Muscle layer of duodenum (tissue), 2 donors: ENCODE measurements around the gene CTBP1.

Experiments
- H3K27ac ChIP-seq: one replicate; pipeline ENCODE4 v1.7.0; 2013; ENCODE audit warnings: mild to moderate bottlenecking, low read length
- H3K27me3 ChIP-seq: one replicate; pipeline ENCODE4 v1.7.0; 2013; ENCODE audit warnings: low read depth, mild to moderate bottlenecking, control low read depth, low read length
- H3K36me3 ChIP-seq, 2 donors: one replicate each; pipeline ENCODE4 v1.7.0; 2013; ENCODE audit warnings: low read length in 2 of 2, control low read depth in 1 of 2, mild to moderate bottlenecking in 1 of 2; ENCODE audit not compliant: insufficient read depth in 2 of 2, control insufficient read depth in 1 of 2
- H3K4me1 ChIP-seq, 2 donors: one replicate each; pipeline ENCODE4 v1.7.0; 2013; ENCODE audit warnings: low read length in 2 of 2, mild to moderate bottlenecking in 2 of 2, control low read depth in 1 of 2, moderate library complexity in 1 of 2; ENCODE audit not compliant: insufficient read depth in 2 of 2, control insufficient read depth in 1 of 2
- H3K4me3 ChIP-seq, 2 donors: one replicate each; pipeline ENCODE4 v1.7.0; 2013; ENCODE audit warnings: low read length in 2 of 2, low read depth in 1 of 2, mild to moderate bottlenecking in 1 of 2
- H3K9me3 ChIP-seq, 2 donors: one replicate each; pipeline ENCODE4 v1.7.0; 2013; ENCODE audit warnings: low read length in 2 of 2, control low read depth in 1 of 2, mild to moderate bottlenecking in 1 of 2; ENCODE audit not compliant: control insufficient read depth in 1 of 2
- donor health status: healthy.

The CTBP1 gene

DNA sequence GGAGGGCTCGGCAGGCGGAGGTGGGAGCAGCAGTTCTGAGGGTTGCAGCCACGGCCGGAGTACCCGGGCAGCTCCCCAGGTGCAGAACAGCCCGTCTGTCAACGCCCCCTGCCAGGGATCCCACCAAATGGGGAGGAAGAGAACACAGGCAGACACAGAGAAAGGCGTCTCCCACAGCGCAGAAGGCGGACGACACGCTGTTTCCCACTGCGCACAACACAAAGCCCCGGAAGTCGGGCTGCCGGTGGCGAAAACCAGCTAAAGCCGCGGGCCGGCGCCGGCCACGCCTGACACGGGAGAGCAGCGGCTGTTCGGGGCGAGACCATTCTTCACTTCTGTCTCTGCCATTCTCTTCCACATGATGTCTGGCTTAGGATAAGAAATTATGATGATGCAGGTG, 31.6 kb downstream of the CTBP1 start:
- Histone ChIP-seq H3K4me3 (no peak overlapping the region), H3K27me3 (no peaks in the 10 kb centered on the region), H3K9me3 (no peaks in the 10 kb centered on the region), H3K36me3 (peaks cover 15 to 64% of the 10 kb centered on the region in 2 donors), H3K27ac (no peak overlapping the region), H3K4me1 (peaks cover 0 to 23% of the 10 kb centered on the region in 2 donors)

GRCh38 chr4:1216869-1217294, 32.0 kb downstream of the CTBP1 start:
- no peaks in the 10 kb centered on the region for H3K27me3 ChIP-seq
- no peak overlapping the region for H3K27ac ChIP-seq
- peaks cover 0 to 28% of the 10 kb centered on the region in 2 donors for H3K4me1 ChIP-seq
- H3K9me3 ChIP-seq: no peaks in the 10 kb centered on the region
- H3K4me3 ChIP-seq: no peak overlapping the region
- peaks cover 15 to 63% of the 10 kb centered on the region in 2 donors for H3K36me3 ChIP-seq

- Histone ChIP-seq H3K4me1 (peaks cover 0 to 34% of the 10 kb centered on the region in 2 donors), H3K4me3 (no peak overlapping the region), H3K27ac (no peak overlapping the region), H3K36me3 (peaks cover 12 to 57% of the 10 kb centered on the region in 2 donors), H3K27me3 (no peaks in the 10 kb centered on the region), H3K9me3 (no peaks in the 10 kb centered on the region)
These were observed 32.8 kb downstream of the CTBP1 start for GRCh38 chr4:1216076-1216614.

GRCh38 chr4:1215141-1216075, 33.5 kb downstream of the CTBP1 start:
- Histone ChIP-seq H3K27ac (no peak overlapping the region), H3K27me3 (no peaks in the 10 kb centered on the region), H3K9me3 (no peaks in the 10 kb centered on the region), H3K36me3 (peaks cover 12 to 53% of the 10 kb centered on the region in 2 donors), H3K4me1 (peaks cover 0 to 42% of the 10 kb centered on the region in 2 donors), H3K4me3 (no peak overlapping the region)

GRCh38 chr4:1214101-1215095, 34.5 kb downstream of the CTBP1 start:
- Histone ChIP-seq H3K27ac (no peak overlapping the region), H3K36me3 (peaks cover 12 to 53% of the 10 kb centered on the region in 2 donors), H3K27me3 (no peaks in the 10 kb centered on the region), H3K4me3 (no peak overlapping the region), H3K9me3 (no peaks in the 10 kb centered on the region), H3K4me1 (peaks cover 2 to 52% of the 10 kb centered on the region in 2 donors)

DNA sequence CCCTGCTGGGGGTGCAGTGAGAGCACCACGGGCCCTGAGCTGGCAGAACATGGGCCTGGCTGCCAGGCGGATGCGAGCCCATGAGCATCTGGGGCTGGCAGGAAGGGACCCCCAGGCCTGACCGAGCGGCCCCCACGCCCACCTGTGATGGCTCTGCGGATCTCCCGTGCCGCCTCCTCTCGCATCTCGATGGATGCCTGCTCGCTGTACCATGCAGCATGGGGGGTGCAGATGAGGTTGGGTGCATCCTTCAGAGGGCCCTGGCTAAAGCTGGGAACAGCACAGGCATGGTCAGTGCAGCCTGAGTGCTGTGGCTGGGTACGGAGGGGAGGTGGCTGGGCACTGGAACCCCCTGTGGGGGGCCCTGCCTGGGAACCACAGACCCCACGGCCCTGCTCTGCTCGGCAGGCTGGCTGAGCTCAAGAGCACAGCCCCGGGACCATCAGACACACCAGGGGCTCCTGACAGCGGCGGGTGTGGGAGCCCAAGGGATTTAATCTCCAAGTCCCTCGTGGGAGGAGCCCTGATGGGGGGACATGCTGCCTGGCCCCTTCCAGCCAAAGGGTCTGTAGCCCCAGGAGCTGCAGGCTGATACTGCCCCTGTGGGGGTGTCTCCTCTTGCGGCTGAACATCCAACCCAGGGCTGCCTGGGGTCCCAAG, 35.5 kb downstream of the CTBP1 start:
- Histone ChIP-seq H3K4me3 (no peak overlapping the region), H3K36me3 (peaks cover 12 to 53% of the 10 kb centered on the region in 2 donors), H3K4me1 (peaks cover 9 to 61% of the 10 kb centered on the region in 2 donors), H3K27me3 (no peaks in the 10 kb centered on the region), H3K9me3 (no peaks in the 10 kb centered on the region), H3K27ac (no peak overlapping the region)

GRCh38 chr4:1212546-1213335, 36.2 kb downstream of the CTBP1 start:
- H3K4me1 ChIP-seq: peaks cover 9 to 68% of the 10 kb centered on the region in 2 donors
- no peaks in the 10 kb centered on the region for H3K9me3 ChIP-seq
- no peak overlapping the region for H3K4me3 ChIP-seq
- no peaks in the 10 kb centered on the region for H3K27me3 ChIP-seq
- no peak overlapping the region for H3K27ac ChIP-seq
- H3K36me3 ChIP-seq: peaks cover 12 to 53% of the 10 kb centered on the region in 2 donors

- Histone ChIP-seq H3K4me3 (no peak overlapping the region), H3K36me3 (peaks cover 12 to 51% of the 10 kb centered on the region in 2 donors), H3K4me1 (peaks cover 9 to 73% of the 10 kb centered on the region in 2 donors), H3K27ac (no peak overlapping the region), H3K9me3 (no peaks in the 10 kb centered on the region), H3K27me3 (no peaks in the 10 kb centered on the region)
These were observed 36.9 kb downstream of the CTBP1 start for GRCh38 chr4:1211891-1212545.

DNA sequence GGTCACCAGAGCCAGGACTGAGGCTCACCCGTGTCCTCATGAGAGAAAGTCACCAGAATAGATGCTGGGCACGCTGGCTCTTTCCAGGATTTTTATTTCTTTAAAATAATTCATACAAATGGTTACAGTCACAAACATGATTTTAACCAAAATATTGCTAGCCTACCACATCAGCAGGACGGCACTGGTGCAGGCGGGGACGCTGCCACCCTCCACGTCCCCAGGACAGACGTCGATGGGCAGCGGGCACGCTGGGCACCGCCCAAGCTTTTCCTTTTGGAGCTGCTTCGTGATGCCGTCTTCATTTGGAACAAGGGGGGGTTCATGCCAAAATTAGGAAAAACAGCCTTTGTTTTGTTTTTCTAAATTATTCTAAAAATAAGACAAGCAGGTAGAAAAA, 37.6 kb downstream of the CTBP1 start:
- no peaks in the 10 kb centered on the region for H3K9me3 ChIP-seq
- H3K4me3 ChIP-seq: no peak overlapping the region
- H3K27ac ChIP-seq: no peak overlapping the region
- H3K36me3 ChIP-seq: peaks cover 12 to 45% of the 10 kb centered on the region in 2 donors
- H3K27me3 ChIP-seq: no peaks in the 10 kb centered on the region
- H3K4me1 ChIP-seq: peaks cover 9 to 75% of the 10 kb centered on the region in 2 donors
